ENCODE measurements around the gene FBXO21. TPM values are rescaled to one million over a fixed set of nuclear protein-coding genes. Genes with fewer than 3 reads are reported as not detected.

FBXO21 gene
- polyA plus RNA-seq, 4 donors: 60.4 to 66.3 (median 64.4) TPM

GRCh38 chr12:117092511-117092780 is 97.8 kb downstream of the FBXO21 start:
- no peak for DNase-seq (ENCODE audit: low read depth in 4 of 4, low spot score in 3 of 4)

Other genes with a start within 250 kb of the FBXO21 start
- gene TESC, start 91.1 kb downstream of the FBXO21 start, polyA plus RNA-seq (ENCODE audit: insufficient read length in 4 of 4): 10 to 100 TPM in 2 of 4 donors, 1 to 10 TPM in 2; 7.8 to 11.1 (median 9.3) TPM
- gene NOS1, start 171.2 kb upstream of the FBXO21 start, polyA plus RNA-seq (ENCODE audit: insufficient read length in 4 of 4): under 1 TPM; 0.71 to 1.00 (median 0.87) TPM